NCI-H2081 (cell line): ENCODE results near the gene RABIF.
"Not testable (repeated sequence)": the region's sequence is repeated elsewhere in the genome, so short reads cannot be mapped to it uniquely, and the experiment has no call there.

Source experiments
- DNase-seq, 2 experiments: peaks; one replicate each; lab custom pipeline; 2025; lab: John Stamatoyannopoulos, UW

The RABIF gene

DNA sequence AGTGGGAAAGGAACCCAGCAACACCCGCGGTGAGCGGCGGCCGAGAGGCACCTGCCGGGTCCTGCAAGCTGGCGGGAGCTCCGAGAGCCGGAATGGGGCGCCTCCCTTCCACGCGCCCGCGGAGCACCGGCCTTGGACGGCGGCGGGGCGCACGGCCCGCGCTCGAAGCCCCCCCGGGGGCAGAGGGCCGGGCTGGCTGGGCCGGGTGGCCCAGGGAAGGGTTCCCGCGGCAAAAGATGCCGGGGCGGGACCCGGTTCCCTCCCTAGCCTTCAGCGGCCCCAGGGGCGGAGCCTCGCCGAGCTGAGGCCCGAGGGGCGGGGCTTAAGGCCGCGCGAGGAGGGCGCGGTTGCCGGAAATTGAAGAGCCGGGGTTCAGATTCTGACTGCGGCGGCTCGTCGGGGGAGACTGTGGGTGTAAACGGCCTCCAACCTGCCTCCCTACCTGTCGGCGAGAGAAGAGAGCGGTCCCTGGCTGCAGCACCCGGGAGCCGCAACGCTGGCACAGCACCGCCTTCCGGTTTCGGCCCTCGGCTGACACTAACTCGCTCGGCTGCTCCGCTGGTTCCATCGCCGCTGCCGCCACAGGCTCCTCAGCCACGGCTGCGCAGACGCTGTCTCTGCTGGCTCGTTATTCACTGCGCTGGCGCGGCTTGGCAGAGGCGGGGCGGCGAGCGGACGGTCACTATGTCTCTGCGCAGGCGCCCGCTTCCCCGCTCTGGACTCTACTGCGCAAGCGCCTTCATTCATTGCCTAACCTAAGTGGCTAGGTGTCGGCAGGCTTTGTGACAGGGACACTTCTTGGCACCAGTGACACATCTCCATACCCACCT, at the start of gene RABIF:
RABIF (minus strand) TSS at position 619 of the 830 bp plus-strand sequence; CDS start at position 568, 51 bp downstream.
- DNase-seq = peak; percentile 97 to 99

DNA sequence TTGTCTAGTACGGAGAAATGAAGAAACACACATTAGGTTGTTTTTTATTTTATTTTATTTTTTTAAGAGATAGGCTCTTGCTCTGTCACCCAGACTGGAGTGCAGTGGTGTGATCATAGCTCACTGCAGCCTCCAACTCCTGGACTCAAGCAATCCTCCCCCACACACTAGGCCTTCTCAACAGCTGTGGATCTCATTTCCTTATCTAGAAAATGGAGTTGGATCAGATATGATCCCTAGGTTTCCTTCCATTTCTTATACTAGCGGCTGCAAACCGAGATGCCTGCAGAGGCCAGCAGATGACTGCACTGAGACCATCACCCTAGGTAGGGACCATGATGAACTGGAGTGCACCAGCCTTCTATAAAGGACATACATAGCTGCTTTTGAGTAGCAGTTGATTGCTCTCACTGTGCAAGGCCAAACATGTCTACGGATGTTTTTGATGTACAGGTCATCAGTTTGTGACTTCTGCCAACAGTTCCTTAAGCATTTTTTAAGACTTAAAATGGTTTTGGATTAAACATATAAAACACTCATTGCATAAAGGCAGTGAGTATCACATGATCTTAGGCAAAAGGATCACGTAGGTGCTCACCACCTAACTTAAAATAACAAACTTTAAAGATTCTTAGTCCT, 49.5 kb upstream of the RABIF start:
- DNase-seq = no peak

DNA sequence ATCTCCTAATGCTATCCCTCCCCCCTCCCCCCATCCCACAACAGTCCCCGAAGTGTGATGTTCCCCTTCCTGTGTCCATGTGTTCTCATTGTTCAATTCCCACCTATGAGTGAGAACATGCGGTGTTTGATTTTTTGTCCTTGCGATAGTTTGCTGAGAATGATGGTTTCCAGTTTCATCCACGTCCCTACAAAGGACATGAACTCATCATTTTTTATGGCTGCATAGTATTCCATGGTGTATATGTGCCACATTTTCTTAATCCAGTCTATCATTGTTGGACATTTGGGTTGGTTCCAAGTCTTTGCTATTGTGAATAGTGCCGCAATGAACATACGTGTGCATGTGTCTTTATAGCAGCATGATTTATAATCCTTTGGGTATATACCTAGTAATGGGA, 47.5 kb upstream of the RABIF start:
- not testable (repeated sequence) for DNase-seq

DNA sequence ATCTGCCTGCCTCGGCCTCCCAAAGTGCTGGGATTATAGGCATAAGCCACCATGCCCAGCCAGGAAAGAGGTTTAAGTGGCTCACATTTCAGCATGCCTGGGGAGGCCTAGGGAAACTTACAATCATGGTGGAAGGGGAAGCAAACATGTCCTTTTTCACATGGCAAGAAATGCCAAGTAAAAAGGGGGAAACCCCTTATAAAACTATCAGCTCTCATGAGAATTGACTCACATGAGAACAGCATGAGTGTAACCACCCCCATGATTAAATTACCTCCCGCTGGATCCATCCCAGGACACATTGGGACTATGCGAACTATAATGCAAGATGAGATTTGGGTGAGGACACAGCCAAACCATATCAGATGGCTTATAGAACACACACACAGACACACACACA, 46.9 kb upstream of the RABIF start:
- no peak for DNase-seq

DNA sequence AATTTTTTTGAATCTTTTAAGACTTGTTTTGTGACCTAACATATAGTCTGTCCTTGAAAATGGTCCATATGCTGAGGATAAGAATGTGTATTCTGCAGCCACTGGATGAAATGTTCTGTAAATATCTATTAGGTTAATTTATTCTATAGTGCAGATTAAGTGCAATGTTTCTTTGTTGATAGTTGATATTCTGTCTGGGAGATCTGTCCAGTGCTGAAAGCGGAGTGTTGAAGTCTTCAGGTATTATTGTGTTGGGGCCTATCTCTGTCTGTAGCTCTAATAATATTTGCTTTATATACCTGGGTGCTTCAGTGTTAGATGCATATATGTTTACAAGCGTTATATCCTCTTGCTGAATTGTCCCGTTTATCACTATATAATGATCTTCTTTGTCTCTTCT, 45.8 kb upstream of the RABIF start:
- DNase-seq = no peak

DNA sequence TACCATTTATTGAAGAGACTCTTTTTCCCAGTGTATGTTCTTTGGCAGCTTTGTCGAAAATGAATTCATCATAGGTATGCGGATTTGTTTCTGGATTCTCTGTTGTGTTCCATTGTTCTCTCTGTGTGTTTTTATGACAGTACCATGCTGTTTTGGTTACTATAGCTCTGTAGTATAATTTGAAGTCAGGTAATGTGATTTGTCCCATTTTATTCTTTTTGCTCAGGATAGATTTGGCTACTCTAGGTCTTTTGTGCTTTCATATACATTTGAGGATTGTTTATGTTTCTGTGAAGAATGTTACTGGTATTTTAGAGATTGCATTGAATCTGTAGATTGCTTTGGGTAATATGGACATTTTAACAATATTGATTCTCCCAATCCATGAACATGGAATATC, 43.5 kb upstream of the RABIF start:
- no peak for DNase-seq

DNA sequence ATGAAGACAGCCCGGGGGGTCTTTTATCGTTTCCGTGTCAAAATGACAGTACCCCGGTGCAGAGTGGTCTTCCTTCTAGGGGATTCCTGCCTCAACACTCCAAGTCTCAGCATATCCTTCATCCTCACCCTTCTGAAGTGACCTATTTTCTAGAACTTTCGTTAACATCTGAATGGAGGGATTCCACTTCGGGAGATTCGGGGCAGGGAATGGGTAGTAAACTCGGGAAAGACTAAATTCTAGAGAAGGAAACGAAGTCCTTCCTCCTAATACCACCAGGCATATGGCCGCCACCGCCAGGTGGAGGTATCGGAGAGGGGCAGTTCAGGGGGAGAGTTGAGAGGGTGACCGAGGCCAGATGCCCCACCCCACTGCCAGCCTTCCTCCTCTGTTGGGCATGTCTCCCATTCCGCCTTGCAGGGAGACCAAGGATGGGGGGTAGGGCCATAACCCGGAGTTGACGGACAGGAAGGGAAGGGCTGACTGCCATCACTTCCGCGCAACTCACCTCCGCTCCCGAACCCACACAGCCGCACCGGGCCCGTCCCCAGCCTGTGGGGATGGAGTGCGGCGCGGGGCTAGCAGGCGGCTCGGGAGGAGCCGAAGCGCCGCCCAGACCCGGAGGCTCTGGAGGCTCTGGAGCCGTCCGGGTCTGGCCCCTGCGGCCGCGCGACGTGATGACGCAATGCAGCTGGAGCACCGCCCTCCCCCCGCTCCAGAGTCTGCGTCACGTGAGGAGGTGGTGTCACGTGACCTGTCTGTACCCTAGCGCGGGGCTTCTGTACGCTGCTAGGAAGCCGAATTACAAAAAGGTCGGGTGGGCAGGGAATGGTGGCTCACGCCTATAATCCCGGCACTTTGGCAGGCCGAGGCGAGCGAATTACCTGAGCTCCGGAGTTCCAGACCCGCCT, 37.9 kb upstream of the RABIF start, which contains the start of gene KLHL12:
KLHL12 (minus strand) TSS at position 654 of the 911 bp plus-strand sequence. CDS start 2,072 bp downstream, outside the sequence.
- DNase-seq = peak; percentile 98 to 99

DNA sequence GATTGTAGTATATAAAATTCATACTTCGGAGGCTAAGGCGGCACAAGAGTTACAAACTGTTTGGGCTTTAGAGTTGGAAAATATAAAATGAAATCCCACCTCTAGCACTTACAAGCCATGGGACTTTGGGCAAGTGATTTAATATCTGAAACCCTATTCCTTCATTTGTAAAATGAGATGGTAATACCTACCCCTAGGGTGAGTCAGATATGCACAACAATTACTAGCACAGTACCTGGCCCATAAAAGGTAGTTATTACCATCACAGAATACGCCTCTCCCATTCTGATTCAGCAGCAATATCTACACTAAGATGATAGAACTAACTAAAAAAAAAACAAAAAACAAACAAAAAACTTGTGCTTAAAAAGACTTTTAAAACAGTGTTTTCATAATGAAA, 34.6 kb upstream of the RABIF start:
- peak; percentile 67 to 90 for DNase-seq

DNA sequence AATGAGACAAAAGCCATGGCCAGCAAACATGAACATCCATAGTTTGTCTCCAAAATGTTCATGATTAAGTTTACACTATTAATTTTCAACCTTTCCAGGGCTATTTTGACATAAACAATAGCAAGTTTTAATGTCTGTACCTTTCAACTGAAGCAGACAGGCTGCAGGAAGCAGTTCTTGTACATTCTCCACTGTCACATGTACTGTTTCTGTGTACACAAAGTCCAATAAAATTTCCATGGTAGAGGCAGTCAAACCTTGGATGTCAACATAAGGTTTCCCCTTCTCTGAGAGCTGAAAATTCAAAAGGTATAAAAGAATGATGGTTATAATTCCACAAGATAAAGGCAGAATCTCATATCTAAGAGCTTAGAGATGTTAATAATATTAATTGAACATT, 30.7 kb upstream of the RABIF start:
- no peak for DNase-seq

DNA sequence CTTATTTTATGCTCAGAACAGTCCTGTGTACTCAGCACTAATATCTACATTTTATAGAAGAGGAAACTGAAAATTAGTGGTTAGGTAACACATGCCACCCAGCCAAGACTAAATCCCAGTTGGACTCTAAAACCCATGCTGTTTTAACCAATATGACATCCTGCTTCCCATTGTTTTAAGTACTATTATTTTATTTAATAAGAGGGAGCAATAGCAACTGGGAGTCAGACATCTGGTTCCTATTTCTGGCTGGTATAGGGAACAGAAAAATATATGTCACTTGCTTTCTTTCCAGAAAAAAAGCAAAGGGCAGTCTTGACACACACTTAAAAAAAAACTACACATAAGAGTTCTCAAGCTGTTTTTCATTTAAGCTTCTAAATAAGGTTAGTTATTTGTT, 26.2 kb upstream of the RABIF start:
- peak; percentile 53 to 90 for DNase-seq

DNA sequence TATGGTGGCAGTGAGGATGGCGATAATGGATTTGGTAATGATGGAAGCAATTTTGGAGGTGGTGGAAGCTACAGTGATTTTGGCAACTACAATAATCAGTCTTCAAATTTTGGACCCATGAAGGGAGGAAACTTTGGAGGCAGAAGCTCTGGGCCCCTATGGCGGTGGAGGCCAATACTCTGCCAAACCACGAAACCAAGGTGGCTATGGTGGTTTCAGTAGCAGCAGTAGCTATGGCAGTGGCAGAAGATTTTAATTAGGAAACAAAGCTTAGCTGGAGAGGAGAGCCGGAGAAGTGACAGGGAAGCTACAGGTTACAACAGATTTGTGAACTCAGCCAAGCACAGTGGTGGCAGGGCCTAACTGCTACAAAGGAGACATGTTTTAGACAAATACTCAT, 23.5 kb upstream of the RABIF start:
- not testable (repeated sequence) for DNase-seq

DNA sequence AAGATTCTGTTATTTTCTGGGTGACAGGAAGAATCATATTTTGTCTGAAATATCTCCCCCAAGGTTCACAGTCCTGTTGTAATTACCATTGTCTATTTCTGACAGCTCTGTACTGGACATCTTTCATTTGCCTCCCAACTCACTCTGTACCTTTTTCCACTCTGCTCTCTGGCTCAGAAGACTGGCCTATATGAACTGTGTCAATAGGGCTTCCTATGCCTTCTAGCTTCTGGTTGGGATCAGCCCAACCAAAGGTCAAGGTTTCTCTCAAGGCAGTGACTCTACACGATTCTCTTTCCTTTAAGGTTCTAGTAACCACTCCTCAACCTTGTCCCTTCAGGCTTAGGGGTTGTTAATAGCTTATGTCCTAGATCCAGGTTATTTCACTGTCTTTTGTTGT, 20.5 kb upstream of the RABIF start:
- no peak for DNase-seq

DNA sequence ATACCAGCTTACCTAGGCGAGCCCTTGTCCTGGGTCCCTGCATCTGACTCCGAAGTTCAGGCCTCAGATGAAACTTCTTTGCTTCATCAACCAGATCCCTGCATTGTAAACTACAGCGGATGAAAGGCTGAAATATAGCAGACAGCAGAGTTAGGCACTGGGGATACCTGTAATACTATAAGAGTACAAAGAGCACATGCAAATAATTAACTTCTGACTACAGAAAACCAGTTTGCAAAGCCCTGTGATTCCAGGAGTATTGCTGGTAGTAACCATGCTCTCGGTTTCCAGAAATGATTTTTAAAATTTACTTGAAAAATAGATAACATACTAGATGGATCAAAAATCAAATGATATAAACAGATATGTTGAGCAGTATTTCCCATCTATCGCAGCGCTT, 20.0 kb upstream of the RABIF start:
- no peak for DNase-seq

DNA sequence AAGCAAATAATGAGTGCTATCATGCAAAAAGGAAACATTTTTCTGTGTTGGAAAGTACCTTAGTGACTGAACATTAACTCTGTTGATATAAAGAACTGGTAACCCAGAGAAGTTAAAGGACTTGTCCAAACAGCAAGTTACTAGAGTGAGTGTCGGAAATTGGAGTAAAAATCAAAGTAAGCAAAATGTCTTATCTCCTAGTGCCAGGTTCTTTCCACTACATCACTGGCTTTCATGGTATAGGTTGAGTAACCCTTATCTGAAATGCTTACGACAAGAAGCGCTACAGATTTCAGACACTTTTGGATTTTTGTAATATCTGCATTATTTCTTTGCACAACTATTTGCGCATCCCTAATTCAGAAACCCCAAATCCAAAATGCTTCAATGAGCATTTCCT, 16.4 kb upstream of the RABIF start:
- DNase-seq = no peak

DNA sequence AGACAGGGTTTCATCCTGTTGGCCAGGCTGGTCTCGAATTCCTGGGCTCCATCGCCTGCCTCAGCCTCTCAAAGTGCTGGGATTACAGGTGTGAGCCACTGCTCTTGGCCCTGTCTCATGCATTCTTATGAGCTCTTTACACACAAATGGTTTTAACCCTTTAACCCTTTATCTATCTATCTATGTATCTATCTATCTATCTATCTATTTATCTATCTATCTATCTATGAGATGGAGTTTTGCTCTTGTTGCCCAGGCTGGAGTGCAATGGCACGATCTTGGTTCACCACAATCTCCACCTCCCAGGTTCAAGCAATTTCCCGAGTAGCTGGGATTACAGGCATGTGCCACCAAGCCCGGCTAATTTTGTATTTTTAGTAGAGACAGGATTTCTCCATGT, 14.9 kb upstream of the RABIF start:
- not testable (repeated sequence) for DNase-seq

DNA sequence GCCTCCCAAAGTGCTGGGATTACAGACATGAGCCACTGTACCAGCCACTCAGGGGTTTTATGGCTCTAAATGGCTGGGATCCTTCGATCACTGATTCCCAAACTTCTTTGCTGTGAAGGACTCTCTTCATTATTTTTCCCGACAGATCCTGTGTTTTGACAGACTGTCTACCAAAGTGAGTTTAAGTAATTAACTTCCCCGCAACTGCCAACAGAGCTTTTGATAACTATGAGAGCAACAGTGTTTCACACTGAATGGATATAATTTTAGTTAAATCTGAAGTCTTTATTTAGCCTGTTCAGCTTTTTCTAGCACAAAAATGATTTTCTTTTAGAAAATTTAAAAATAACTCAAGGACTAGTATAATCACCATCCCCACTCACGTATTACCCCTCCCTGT, 12.6 kb upstream of the RABIF start:
- DNase-seq = no peak

DNA sequence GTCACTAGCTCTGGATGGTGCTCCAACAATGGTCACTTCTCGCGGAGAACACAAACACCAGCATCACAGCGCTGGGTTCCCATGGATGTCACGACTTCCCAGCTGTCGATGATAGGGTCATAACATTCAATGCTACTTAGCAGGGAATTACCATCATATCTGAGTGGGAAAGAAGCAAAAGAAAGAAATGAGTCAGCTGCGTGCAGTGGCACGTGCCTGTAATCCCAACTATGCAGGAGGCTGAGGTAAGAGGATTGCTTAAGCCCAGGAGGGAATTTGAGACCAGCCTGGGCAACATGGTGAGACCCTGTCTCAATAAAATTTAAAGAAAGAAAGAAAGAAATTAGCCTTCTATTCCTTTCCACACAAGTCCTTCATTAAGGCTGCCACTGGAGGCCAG, 3.6 kb upstream of the RABIF start:
- no peak for DNase-seq

DNA sequence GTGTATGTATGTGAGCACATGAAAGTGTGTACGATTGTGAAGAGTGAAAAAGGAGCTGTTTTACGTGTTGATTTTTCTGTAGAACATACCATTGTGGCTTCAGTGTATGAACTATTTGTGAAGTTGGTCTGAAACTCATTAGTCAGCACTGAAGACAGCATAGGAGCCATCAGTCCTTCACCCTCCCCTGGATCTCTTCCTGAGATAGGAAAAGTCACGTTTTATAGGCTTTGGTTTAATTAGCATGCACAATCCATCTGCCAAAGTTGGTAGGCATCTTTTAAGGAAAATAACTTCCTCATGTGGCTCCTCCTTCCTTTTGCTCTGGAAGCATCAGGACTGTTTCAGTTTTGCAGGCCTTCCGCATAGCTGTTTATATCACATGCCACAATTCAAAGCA, 1.4 kb upstream of the RABIF start:
- no peak for DNase-seq

DNA sequence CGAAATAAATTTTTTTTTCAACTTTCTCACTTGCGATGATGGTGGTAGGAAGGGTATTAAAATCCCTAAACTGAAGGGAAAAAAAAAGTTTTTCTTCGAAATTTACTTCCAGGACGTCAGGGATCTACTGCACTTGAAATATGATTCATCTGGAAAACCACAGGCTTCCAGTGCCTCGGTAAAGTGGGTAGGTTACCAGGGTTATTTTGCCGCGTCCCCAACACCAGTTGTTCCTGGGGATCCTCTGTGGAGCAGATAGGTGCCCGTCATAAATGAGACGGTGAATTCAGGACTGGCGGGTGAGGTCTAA, 773 bp downstream of the RABIF start:
- no peak for DNase-seq

DNA sequence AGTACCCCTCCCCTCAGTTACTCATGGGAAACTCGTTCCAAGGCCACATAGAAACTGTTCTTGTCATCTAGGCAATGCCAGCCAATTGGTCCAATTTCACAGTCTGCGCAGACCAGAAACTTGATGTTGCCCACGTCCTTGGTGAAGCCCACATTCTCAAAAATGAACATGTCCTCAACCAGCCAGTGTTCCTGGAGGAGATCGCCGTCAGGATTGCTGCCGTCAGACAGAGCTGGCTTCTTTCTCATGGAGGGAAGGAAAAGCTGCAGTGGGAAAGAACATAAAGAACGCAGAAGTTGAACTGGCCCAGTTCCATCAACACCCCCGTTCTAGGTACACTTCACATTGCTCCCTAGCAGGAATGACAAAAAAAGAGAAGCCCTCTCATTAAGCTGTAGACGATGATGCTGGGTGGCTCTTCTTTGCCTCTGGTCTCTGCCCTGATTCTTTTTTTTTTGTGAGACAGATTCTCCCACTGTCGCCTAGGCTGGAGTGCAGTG, 7.9 kb downstream of the RABIF start:
- DNase-seq = no peak

DNA sequence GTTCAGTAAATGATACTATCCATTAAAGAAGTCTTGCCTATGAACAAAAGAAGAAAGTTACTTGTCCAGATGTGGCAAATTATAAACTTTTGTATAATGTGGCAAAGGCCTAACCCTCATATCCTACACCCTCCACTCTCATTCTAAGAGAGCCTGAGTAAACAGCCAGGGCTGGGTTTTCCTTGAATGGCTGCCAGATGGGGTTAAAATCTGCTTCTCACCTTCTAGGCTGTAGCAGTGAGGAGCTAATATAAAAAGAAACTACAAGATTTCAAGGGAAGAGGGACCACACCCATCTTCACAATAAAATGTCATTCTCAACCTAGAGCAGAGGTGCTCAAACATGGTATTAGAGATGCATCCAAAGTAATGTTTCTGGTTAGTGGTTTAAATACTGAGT, 8.9 kb downstream of the RABIF start:
- no peak for DNase-seq

DNA sequence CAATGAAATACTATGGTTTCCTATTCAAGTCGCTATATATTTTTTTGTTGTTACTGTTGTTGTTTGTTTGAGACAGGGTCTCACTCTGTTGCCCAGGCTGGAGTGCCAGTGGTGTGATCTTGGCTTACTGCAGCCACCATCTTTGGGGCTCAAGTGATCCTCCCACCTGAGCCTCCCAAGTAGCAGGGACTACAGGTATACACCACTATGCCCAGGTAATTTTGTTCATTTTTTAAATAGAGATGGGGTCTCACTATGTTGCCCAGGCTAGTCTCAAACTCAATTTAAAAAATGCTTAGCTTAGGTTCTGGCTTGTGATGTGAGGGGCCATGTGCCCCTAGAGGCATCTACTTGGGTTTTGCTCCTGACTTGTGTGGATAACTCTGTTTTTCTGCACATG, 9.8 kb downstream of the RABIF start:
- DNase-seq = no peak
